ENCODE measurements around the gene IFNK.

IFNK gene

DNA sequence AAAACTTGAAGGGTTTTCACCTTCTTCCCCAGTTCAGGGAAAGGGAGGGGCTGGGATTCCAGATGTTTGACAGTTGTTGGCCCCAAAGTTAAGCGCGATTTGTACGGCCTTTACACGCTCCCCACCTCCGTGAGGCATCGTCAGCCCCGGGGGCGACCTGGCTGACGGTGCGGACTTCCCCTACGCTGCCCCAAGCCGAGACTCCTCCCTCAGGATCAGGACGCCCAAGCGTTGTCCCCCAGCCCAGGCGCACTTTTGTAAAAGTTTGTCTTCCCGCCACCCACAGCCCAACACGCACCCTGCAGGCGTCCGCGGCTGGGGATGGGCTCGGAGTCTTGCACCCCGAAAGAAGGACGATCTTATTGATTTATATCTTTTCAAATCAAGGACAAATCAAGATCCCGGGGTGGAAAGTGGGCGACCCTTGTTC lies 4.8 kb downstream of the IFNK start (continued):
- peak; percentile 45 for TF ChIP-seq EGR2 (tag by site-specific recombination; IDR thresholded peaks at IDR 0.05; ENCODE audit: low read depth)
- TF ChIP-seq ZNF302 (tag by site-specific recombination; IDR thresholded peaks at IDR 0.05; ENCODE audit: low read depth), result no peak

DNA sequence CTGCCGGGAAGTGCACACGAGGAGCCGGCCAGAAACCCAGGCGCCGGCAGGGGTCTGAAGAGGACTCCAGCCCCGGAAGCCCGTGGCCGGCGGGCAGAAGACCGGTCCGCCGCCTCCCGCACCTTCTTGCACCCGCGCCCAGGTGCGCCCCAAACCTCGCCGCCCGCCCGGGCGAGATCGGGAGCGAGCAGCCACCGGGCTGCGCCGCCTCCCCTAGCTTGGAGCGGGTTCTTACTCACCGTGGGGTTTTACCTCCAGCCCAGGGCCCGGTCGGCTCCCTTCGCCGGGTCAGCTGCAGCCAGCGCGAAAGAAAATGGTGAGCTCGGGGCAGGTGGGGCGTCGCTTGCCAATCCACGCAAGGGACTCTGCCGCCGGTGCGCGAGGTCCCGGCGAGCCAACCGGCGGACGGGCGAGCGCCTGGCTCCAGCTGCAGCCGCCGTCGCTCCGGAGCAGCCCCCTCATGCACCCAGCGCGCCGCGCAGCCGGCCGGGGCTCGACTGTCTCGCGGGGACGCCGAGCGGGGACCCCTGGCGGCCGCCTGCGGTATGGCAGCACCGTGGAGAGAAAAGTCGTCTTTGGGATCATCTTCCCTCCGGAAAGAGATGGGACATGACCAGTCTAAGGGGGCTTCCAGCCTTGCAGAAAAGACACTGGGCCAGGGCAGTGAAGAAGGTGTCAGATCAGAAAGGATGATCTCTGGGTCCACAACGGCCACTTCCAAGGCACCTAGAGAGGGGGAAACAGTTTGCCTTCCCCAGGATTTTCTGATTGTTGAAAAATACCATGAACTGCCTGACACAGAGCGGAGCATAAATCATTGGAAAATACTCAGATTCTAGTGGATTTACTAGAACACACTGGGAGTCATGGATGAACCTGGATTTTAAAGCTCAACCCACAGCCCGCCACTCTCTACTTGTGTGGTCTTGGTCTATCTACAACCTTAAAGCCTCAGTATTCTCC lies 5.5 kb downstream of the IFNK start, which contains the start of gene MOB3B:
TSS of gene MOB3B (minus strand) at position 499 of the 963 bp plus-strand sequence. CDS start 74,264 bp downstream, outside the sequence.
- Histone ChIP-seq H3K27ac (ENCODE audit: extremely low read depth, low read depth, low read length) (peak within 1 kb of the TSS; percentile 85), H3K4me1 (ENCODE audit: control insufficient read depth, insufficient read depth, low read length) (no peaks in the 10 kb centered on the region), H3K4me3 (ENCODE audit: low read depth, low read length) (peak within 1 kb of the TSS; percentile 75), H3K36me3 (ENCODE audit: control insufficient read depth in 2 of 2, insufficient read depth in 1 of 2, low read length in 2 of 2) (no peaks in the 10 kb centered on the region), H3K9me3 (ENCODE audit: control insufficient read depth, insufficient read depth, low read depth, low read length) (no peaks in the 10 kb centered on the region)
- CTCF ChIA-PET, result interaction anchor here (0.6 to 5.9 kb wide), 24 partner anchors 9 to 547 kb away, joined by 3 to 52 read pairs (median 3); partner anchors contain the start of genes C9orf72 and EQTN
- POLR2A ChIA-PET, result no interaction called here
- TF ChIP-seq GLIS1 (tag by site-specific recombination; IDR thresholded peaks at IDR 0.05) (0 out of 2 replicates have a peak, but pooled peaks have one; percentile 5), ZNF561 (tag by site-specific recombination; IDR thresholded peaks at IDR 0.05; ENCODE audit: borderline replicate concordance) (peak; percentile 80; the same call in 1 of the 2 replicates), HOXC10 (CRISPR knock-in tag; IDR thresholded peaks at IDR 0.05) (0 out of 2 replicates have a peak, but pooled peaks have one; percentile 59), ZNF600 (tag by site-specific recombination; IDR thresholded peaks at IDR 0.05) (peak; percentile 52; the same call in 1 of the 2 replicates), ZBTB48 (tag by site-specific recombination; IDR thresholded peaks at IDR 0.05) (peak; percentile 21; the same call in 1 of the 2 replicates), ZNF335 (tag by site-specific recombination; conservative IDR thresholded peaks at IDR 0.05) (peak; percentile 63; the same call in 1 of the 2 replicates), ZNF155 (tag by site-specific recombination; IDR thresholded peaks at IDR 0.05) (no peak), ZNF302 (tag by site-specific recombination; IDR thresholded peaks at IDR 0.05; ENCODE audit: low read depth) (no peak), IKZF3 (tag by site-specific recombination; IDR thresholded peaks at IDR 0.05) (peak; percentile 76; the same call in 1 of the 2 replicates), ZBTB20 (tag by site-specific recombination; IDR thresholded peaks at IDR 0.05) (peak; percentile 48; the same call in 1 of the 2 replicates), GLIS2 (tag by site-specific recombination; IDR thresholded peaks at IDR 0.05) (peak; percentile 9; the same call in 1 of the 2 replicates), ZBTB8A (tag by site-specific recombination; IDR thresholded peaks at IDR 0.05) (peak; percentile 86), REPIN1 (tag by site-specific recombination; IDR thresholded peaks at IDR 0.05; ENCODE audit: low read depth) (no peak)
- TF ChIP-seq, protein P1, sequence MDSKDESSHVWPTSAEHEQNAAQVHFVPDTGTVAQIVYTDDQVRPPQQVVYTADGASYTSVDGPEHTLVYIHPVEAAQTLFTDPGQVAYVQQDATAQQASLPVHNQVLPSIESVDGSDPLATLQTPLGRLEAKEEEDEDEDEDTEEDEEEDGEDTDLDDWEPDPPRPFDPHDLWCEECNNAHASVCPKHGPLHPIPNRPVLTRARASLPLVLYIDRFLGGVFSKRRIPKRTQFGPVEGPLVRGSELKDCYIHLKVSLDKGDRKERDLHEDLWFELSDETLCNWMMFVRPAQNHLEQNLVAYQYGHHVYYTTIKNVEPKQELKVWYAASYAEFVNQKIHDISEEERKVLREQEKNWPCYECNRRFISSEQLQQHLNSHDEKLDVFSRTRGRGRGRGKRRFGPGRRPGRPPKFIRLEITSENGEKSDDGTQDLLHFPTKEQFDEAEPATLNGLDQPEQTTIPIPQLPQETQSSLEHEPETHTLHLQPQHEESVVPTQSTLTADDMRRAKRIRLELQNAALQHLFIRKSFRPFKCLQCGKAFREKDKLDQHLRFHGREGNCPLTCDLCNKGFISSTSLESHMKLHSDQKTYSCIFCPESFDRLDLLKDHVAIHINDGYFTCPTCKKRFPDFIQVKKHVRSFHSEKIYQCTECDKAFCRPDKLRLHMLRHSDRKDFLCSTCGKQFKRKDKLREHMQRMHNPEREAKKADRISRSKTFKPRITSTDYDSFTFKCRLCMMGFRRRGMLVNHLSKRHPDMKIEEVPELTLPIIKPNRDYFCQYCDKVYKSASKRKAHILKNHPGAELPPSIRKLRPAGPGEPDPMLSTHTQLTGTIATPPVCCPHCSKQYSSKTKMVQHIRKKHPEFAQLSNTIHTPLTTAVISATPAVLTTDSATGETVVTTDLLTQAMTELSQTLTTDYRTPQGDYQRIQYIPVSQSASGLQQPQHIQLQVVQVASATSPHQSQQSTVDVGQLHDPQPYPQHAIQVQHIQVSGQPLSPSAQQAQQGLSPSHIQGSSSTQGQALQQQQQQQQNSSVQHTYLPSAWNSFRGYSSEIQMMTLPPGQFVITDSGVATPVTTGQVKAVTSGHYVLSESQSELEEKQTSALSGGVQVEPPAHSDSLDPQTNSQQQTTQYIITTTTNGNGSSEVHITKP (tag by site-specific recombination; IDR thresholded peaks at IDR 0.05), result 0 out of 2 replicates have a peak, but pooled peaks have one; percentile 12
- TF ChIP-seq, protein P2, sequence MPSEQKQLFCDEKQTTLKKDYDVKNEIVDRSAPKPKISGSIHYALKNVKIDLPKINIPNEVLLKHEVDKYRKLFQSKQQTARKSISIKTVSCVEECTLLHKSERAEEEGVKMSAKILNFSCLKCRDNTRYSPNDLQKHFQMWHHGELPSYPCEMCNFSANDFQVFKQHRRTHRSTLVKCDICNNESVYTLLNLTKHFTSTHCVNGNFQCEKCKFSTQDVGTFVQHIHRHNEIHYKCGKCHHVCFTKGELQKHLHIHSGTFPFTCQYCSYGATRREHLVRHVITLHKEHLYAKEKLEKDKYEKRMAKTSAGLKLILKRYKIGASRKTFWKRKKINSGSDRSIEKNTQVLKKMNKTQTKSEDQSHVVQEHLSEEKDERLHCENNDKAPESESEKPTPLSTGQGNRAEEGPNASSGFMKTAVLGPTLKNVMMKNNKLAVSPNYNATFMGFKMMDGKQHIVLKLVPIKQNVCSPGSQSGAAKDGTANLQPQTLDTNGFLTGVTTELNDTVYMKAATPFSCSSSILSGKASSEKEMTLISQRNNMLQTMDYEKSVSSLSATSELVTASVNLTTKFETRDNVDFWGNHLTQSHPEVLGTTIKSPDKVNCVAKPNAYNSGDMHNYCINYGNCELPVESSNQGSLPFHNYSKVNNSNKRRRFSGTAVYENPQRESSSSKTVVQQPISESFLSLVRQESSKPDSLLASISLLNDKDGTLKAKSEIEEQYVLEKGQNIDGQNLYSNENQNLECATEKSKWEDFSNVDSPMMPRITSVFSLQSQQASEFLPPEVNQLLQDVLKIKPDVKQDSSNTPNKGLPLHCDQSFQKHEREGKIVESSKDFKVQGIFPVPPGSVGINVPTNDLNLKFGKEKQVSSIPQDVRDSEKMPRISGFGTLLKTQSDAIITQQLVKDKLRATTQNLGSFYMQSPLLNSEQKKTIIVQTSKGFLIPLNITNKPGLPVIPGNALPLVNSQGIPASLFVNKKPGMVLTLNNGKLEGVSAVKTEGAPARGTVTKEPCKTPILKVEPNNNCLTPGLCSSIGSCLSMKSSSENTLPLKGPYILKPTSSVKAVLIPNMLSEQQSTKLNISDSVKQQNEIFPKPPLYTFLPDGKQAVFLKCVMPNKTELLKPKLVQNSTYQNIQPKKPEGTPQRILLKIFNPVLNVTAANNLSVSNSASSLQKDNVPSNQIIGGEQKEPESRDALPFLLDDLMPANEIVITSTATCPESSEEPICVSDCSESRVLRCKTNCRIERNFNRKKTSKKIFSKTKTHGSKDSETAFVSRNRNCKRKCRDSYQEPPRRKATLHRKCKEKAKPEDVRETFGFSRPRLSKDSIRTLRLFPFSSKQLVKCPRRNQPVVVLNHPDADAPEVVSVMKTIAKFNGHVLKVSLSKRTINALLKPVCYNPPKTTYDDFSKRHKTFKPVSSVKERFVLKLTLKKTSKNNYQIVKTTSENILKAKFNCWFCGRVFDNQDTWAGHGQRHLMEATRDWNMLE (tag by site-specific recombination; conservative IDR thresholded peaks at IDR 0.05; ENCODE audit: low read depth), result no peak
- TF ChIP-seq, protein P3, sequence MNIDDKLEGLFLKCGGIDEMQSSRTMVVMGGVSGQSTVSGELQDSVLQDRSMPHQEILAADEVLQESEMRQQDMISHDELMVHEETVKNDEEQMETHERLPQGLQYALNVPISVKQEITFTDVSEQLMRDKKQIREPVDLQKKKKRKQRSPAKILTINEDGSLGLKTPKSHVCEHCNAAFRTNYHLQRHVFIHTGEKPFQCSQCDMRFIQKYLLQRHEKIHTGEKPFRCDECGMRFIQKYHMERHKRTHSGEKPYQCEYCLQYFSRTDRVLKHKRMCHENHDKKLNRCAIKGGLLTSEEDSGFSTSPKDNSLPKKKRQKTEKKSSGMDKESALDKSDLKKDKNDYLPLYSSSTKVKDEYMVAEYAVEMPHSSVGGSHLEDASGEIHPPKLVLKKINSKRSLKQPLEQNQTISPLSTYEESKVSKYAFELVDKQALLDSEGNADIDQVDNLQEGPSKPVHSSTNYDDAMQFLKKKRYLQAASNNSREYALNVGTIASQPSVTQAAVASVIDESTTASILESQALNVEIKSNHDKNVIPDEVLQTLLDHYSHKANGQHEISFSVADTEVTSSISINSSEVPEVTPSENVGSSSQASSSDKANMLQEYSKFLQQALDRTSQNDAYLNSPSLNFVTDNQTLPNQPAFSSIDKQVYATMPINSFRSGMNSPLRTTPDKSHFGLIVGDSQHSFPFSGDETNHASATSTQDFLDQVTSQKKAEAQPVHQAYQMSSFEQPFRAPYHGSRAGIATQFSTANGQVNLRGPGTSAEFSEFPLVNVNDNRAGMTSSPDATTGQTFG (tag by site-specific recombination; IDR thresholded peaks at IDR 0.05; ENCODE audit: borderline replicate concordance), result no peak
- TF ChIP-seq, protein P4, sequence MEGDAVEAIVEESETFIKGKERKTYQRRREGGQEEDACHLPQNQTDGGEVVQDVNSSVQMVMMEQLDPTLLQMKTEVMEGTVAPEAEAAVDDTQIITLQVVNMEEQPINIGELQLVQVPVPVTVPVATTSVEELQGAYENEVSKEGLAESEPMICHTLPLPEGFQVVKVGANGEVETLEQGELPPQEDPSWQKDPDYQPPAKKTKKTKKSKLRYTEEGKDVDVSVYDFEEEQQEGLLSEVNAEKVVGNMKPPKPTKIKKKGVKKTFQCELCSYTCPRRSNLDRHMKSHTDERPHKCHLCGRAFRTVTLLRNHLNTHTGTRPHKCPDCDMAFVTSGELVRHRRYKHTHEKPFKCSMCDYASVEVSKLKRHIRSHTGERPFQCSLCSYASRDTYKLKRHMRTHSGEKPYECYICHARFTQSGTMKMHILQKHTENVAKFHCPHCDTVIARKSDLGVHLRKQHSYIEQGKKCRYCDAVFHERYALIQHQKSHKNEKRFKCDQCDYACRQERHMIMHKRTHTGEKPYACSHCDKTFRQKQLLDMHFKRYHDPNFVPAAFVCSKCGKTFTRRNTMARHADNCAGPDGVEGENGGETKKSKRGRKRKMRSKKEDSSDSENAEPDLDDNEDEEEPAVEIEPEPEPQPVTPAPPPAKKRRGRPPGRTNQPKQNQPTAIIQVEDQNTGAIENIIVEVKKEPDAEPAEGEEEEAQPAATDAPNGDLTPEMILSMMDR (tag by site-specific recombination; IDR thresholded peaks at IDR 0.05), result peak; percentile 48
- TF ChIP-seq, protein P5, sequence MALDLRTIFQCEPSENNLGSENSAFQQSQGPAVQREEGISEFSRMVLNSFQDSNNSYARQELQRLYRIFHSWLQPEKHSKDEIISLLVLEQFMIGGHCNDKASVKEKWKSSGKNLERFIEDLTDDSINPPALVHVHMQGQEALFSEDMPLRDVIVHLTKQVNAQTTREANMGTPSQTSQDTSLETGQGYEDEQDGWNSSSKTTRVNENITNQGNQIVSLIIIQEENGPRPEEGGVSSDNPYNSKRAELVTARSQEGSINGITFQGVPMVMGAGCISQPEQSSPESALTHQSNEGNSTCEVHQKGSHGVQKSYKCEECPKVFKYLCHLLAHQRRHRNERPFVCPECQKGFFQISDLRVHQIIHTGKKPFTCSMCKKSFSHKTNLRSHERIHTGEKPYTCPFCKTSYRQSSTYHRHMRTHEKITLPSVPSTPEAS (tag by site-specific recombination; IDR thresholded peaks at IDR 0.05), result no peak

Measured in HEK293 (cell line).